Skeletal muscle tissue (tissue), 4 donors: ENCODE data around the gene PLEKHO2. TPM values are rescaled to one million over a fixed set of nuclear protein-coding genes. Genes with fewer than 3 reads are reported as not detected.

ENCODE experiments used
- H3K27ac ChIP-seq: one replicate; pipeline ENCODE4 v1.7.0; 2013; ENCODE audit warnings: mild to moderate bottlenecking, low read depth, low read length, inconsistent platforms
- H3K27me3 ChIP-seq, 3 donors: one replicate each; pipeline ENCODE4 v1.7.0; 2013; ENCODE audit warnings: low read length in 3 of 3; ENCODE audit not compliant: control insufficient read depth in 3 of 3, insufficient read depth in 3 of 3
- H3K36me3 ChIP-seq, 3 donors: one replicate each; pipeline ENCODE4 v1.7.0; 2013; ENCODE audit warnings: low read length in 3 of 3; ENCODE audit not compliant: control insufficient read depth in 3 of 3, insufficient read depth in 3 of 3
- H3K4me1 ChIP-seq, 3 donors: one replicate each; pipeline ENCODE4 v1.7.0; 2013; ENCODE audit warnings: low read length in 3 of 3, mild to moderate bottlenecking in 3 of 3; ENCODE audit not compliant: control insufficient read depth in 3 of 3, insufficient read depth in 3 of 3
- H3K4me3 ChIP-seq, 3 donors: one replicate each; pipeline ENCODE4 v1.7.0; 2013; ENCODE audit warnings: low read length in 3 of 3
- H3K9ac ChIP-seq, 3 donors: one replicate each; pipeline ENCODE4 v1.7.0; 2013; ENCODE audit warnings: low read length in 3 of 3, mild to moderate bottlenecking in 3 of 3, moderate library complexity in 2 of 3, low read depth in 1 of 3
- H3K9me3 ChIP-seq, 3 donors: one replicate each; pipeline ENCODE4 v1.7.0; 2013; ENCODE audit warnings: low read length in 3 of 3; ENCODE audit not compliant: control insufficient read depth in 3 of 3
- total RNA-seq: library from RNA; depleted of rRNA; stranded (reverse); fragments of >200 nt; gene quantifications from one replicate; pipeline ENCODE4 v1.2.3, GENCODE V29; 2014
- donor health status: Osteomylitis.

Gene PLEKHO2
- total RNA-seq, 1 donor from 2014 or later = 16.7 TPM

DNA sequence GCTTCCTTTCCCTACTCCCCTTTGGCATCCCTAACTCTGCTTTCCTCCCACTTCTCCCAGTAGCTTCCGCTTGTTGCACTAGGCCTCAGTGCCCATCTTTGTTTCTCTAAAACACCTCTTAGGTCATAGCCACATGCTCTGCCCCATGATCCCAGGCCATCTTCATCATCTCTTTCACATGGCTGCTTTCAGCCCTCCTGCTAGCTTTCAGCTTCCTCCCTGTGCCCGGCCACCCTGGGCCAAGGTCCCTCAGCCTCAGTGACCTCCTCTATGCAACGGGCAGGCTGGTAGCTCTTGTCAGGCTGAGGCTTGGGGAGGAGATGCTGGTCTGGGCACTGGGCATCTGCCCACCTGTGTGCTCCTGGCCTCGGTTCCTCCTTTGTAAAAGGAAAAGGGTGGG lies 2.3 kb downstream of the PLEKHO2 start:
- peaks cover 39 to 53% (median 45%) of the 10 kb centered on the region in 3 donors for H3K4me1 ChIP-seq
- H3K27ac ChIP-seq = peak overlapping the region; percentile 83
- H3K27me3 ChIP-seq = no peaks in the 10 kb centered on the region
- H3K36me3 ChIP-seq = peaks cover 0 to 4% (median 2%) of the 10 kb centered on the region in 3 donors
- peak overlapping the region; percentile 33 to 88 (median 33) for H3K9ac ChIP-seq
- no peaks in the 10 kb centered on the region for H3K9me3 ChIP-seq
- peak overlapping the region; percentile 45 to 89 (median 74) for H3K4me3 ChIP-seq

DNA sequence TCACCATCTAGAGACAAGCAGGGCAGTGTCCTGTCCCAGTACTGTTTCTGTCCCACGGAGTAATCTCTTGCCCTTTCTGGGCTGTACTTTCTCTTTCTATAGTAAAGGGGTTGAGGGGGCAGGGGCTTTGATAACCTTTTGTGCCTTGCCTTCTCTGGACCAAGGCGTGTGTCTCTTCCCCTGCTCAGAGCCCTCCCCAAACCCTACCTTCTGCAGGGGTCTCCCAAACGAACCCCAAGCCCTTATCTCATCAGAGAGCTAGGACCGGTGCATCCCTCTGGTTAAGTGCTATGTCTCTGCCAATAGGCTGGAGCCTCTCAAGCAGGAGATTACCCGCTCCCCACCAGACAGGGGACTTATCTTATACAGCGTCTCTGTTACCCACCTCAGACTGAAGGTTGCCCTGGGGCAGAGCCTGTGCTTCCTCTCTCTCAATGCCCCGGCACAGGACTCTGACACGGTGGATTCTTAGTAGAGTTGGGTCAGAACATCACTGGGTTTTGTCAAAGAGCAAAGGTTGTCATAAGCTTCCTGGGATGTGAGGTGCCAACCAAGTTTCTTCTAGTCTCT lies 2.9 kb downstream of the PLEKHO2 start:
- Histone ChIP-seq H3K4me1 (peaks cover 39 to 53% (median 45%) of the 10 kb centered on the region in 3 donors), H3K36me3 (peaks cover 0 to 4% (median 2%) of the 10 kb centered on the region in 3 donors), H3K9me3 (no peaks in the 10 kb centered on the region), H3K9ac (peak overlapping the region; percentile 27 to 50 (median 45)), H3K27ac (peak overlapping the region; percentile 83), H3K27me3 (no peaks in the 10 kb centered on the region), H3K4me3 (peak overlapping the region; percentile 45 to 89 (median 74))

DNA sequence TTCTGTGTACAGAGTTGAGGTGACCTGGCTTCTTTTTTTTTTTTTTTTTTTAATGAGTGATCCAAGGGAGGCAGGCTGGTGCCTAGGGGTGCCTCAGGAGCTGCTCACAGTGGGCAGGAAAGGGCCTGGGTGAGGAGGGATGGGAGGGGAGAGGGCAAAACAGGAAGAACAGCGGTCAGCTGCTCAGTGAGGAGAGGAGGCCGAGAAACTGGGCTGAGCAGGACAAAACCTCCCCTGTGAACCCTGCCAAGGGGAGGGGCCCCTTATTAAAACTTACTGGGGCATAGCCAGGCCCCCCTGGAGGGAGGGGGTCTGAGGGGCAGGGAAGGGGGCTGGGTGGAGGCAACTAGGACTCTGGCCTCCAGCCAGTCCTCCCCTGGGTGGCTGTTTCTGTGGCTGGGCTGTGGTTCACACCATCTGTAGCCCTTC lies 3.5 kb downstream of the PLEKHO2 start:
- Histone ChIP-seq H3K9ac (peak overlapping the region; percentile 27 to 50 (median 45)), H3K27me3 (no peaks in the 10 kb centered on the region), H3K9me3 (no peaks in the 10 kb centered on the region), H3K4me1 (peaks cover 38 to 53% (median 45%) of the 10 kb centered on the region in 3 donors), H3K36me3 (peaks cover 2 to 4% (median 2%) of the 10 kb centered on the region in 3 donors), H3K27ac (peak overlapping the region; percentile 83), H3K4me3 (peak overlapping the region in 2 of 3 donors; percentile 74 to 89)

GRCh38 chr15:64845831-64846595 lies 4.3 kb downstream of the PLEKHO2 start:
- Histone ChIP-seq H3K4me1 (peaks cover 30 to 53% (median 38%) of the 10 kb centered on the region in 3 donors), H3K27ac (peak overlapping the region; percentile 83), H3K9ac (peak overlapping the region in 1 of 3 donors; percentile 14), H3K9me3 (no peaks in the 10 kb centered on the region), H3K36me3 (peaks cover 4 to 9% (median 5%) of the 10 kb centered on the region in 3 donors), H3K27me3 (no peaks in the 10 kb centered on the region), H3K4me3 (no peak overlapping the region)

DNA sequence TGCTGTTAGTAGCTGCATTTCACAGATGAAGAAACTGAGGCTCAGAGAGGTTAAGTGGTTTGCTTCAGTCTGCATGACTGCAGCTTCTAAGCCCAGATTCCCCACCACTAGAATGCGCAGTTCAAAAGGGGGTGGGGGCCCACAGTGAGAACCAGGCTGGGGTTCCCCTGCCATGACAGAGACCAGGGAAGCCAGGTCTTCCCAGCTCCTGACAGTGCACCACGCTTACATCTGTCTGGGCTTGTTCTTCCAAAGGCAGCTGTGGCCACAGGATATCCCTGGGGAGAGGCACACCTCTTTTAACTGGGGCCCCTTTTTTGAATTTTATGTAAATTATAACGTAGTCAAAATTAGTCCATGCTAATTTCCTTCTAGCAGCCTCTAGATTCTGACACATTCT lies 5.3 kb downstream of the PLEKHO2 start:
- peaks cover 4 to 12% (median 5%) of the 10 kb centered on the region in 3 donors for H3K36me3 ChIP-seq
- H3K9me3 ChIP-seq = no peaks in the 10 kb centered on the region
- H3K9ac ChIP-seq = no peak overlapping the region
- no peak overlapping the region for H3K4me3 ChIP-seq
- no peak overlapping the region for H3K27ac ChIP-seq
- peaks cover 32 to 59% (median 42%) of the 10 kb centered on the region in 3 donors for H3K4me1 ChIP-seq
- H3K27me3 ChIP-seq = no peaks in the 10 kb centered on the region

GRCh38 chr15:64847448-64847847 lies 5.7 kb downstream of the PLEKHO2 start:
- H3K4me1 ChIP-seq = peaks cover 32 to 56% (median 41%) of the 10 kb centered on the region in 3 donors
- no peaks in the 10 kb centered on the region for H3K9me3 ChIP-seq
- H3K36me3 ChIP-seq = peaks cover 4 to 12% (median 5%) of the 10 kb centered on the region in 3 donors
- no peak overlapping the region for H3K9ac ChIP-seq
- no peak overlapping the region for H3K27ac ChIP-seq
- H3K27me3 ChIP-seq = no peaks in the 10 kb centered on the region
- H3K4me3 ChIP-seq = no peak overlapping the region

GRCh38 chr15:64847876-64848716 lies 6.4 kb downstream of the PLEKHO2 start:
- Histone ChIP-seq H3K36me3 (peaks cover 4 to 12% (median 5%) of the 10 kb centered on the region in 3 donors), H3K9ac (no peak overlapping the region), H3K27me3 (no peaks in the 10 kb centered on the region), H3K9me3 (no peaks in the 10 kb centered on the region), H3K4me1 (peaks cover 29 to 50% (median 37%) of the 10 kb centered on the region in 3 donors), H3K27ac (no peak overlapping the region), H3K4me3 (no peak overlapping the region)

DNA sequence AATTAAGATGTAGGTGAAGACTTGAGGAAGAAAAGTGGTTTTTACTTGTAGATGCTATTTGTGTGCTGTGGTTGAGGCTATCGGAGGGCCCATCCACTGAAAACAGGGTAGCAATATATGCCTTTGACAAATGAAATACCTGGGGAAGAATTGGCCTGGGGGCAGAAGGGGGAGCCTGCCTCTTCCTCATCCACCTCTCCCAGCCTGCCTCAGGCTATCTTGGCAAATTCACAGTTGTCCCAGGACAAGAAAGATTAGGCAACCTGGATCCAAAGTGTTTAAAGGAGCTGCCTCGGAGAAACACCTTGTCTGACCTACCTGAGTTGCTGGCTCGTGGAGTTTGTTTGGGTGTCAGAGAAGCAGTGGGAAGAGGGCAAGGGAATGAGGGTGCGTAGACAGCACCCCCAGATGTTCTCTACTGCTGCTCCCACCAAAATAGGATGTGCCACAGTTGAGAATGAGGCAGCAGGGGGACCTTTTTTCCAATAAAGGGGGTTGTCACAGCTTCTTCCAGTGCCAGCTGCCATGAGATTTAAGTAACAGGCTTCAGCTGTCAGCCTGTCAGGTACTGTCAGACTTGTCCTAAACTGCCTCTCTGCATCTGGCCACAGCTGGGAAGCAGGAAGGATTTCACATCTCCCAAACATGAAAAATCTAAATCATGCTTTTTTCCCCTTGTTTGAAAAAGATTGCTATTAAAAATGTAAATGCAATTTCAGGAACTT lies 9.2 kb downstream of the PLEKHO2 start:
- Histone ChIP-seq H3K9ac (peak overlapping the region in 1 of 3 donors; percentile 21), H3K27me3 (no peaks in the 10 kb centered on the region), H3K36me3 (peaks cover 4 to 27% (median 19%) of the 10 kb centered on the region in 3 donors), H3K4me1 (peaks cover 27 to 55% (median 39%) of the 10 kb centered on the region in 3 donors), H3K27ac (peak overlapping the region; percentile 1), H3K9me3 (no peaks in the 10 kb centered on the region), H3K4me3 (no peak overlapping the region)

DNA sequence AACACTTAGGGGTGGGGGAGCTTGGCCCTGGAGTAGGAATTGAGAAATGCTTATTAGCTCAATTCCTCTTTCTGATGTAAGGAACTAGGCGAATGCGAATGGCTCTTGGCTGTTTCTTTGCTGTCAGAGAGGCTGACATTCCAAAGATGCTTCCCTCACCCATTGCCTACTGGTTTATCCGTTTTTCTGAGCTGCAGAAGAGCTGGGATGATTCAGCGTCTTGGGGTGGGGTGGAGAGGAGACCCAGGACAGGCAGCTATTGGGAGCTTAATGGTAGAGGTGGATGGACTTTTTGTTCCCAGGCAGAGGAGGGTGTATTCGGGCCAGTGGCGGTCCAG lies 9.8 kb downstream of the PLEKHO2 start:
- peaks cover 4 to 29% (median 19%) of the 10 kb centered on the region in 3 donors for H3K36me3 ChIP-seq

More for the DNA sequence above, 9.8 kb downstream of the PLEKHO2 start:
- no peaks in the 10 kb centered on the region for H3K27me3 ChIP-seq
- H3K9ac ChIP-seq = no peak overlapping the region
- peaks cover 31 to 58% (median 43%) of the 10 kb centered on the region in 3 donors for H3K4me1 ChIP-seq
- H3K4me3 ChIP-seq = no peak overlapping the region
- H3K27ac ChIP-seq = peak overlapping the region; percentile 1
- no peaks in the 10 kb centered on the region for H3K9me3 ChIP-seq
